B cell (primary cell): ENCODE results near the gene GCFC2.

ENCODE experiments used
- CTCF ChIP-seq: fragments of 200-600 bp; IDR thresholded peaks from one replicate; pipeline ENCODE4 v1.8.0; 2022; ENCODE audit warnings: antibody characterized with exemption, mild to moderate bottlenecking
- EZH2 ChIP-seq: IDR thresholded peaks from 2 replicates; pipeline ENCODE4 v1.6.1; 2012; ENCODE audit warnings: borderline replicate concordance, low read depth, mild to moderate bottlenecking, moderate library complexity, low read length; ENCODE audit not compliant: insufficient read depth, poor library complexity, severe bottlenecking

GRCh38 chr2:75619956-75620740 is 90.6 kb downstream of the GCFC2 start:
- TF ChIP-seq CTCF = no peak
- TF ChIP-seq EZH2 = no peak
